ENCODE data around the gene RUVBL1.

RUVBL1 gene

DNA sequence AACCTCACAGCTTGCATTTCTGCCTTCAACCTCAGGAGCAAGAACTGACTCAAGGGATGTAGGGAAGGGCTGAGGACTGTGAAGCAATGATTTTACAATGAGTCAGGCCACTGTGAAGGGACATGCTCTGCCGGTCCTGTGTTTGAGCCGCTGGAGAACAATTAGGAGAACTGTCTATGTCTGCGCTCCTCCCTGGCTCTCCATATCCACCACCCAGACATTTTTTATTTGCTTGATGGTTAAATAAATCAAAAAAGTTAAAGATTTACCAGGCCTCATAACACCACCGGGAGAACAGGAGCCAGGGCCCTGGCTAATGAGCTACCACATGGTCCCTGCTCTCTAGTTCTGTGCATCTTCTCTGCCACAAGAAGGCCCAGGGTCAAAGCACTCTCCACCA is 41.8 kb downstream of the RUVBL1 start:
- FAIRE-seq = no peak

DNA sequence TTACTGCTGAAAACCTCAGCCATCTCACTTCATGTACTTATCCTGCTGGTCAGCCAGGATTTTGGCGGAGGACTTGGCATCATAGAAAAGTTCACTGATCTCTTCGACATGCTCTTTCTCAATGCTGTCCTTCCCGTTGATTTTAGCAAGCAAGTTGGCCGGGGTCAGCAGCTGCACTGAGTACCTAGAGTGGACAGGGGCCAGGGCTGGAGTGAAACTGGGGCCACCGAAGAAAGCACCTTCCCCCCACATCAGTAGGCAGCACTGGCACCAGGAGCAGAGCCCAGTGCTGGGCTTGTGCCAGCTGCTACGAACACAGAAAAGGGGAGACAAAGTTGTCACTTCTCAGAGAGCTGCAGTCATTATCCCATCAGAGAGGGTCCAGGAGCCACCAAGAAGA is 42.4 kb downstream of the RUVBL1 start:
- no peak for FAIRE-seq

DNA sequence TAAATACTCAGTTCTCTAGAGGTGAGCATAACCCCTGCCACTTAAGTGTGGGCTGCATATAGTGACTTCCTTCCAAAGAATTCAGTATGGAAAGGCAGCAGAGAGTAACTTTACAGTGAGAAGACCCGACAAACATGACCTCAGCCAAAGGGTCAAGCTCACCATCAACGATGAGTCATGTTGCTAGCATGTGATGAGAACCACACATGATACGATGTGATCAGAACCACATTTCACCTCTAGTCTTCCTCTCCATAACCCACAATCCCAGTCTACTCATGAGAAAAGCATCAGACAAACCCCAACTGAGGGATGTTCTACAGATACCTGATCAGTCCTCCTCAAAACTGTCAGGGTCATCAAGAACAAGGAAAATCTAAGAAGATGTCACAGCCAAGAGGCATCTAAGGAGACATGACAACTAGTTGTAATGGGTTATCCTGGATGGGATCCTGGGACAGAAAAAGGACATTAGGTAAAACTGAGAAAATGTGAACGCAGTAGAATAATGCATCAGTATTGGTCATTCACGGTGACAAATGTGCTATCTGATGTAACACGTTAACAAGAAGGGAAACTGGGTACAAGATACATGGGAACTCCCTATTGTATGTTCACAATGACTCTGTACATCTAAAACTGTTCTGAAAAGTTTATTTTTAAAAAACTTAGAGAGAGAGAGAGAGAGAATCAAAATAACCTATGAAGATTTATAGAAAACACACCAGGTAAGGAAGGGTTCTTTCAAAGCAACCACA is 43.1 kb downstream of the RUVBL1 start:
- no peak for FAIRE-seq

DNA sequence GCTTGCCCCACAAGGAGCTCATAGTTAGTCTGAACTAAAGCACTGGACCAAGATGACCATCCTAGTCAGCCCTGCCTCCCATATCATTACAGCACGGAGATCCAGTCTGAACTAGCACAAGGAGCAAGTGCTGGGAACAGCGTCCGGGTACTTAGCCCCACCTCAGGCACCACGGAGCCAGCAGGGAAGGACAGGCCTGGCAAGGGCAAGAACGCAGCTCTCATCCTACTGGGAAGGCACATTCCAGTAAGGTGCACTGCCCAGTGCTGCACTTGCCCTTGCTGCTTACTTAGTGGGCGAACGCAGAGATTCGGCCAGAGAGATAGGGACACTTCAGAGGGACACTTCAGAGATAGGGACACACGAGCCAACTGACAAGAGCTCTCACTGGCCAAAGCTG is 43.8 kb downstream of the RUVBL1 start:
- FAIRE-seq = no peak

DNA sequence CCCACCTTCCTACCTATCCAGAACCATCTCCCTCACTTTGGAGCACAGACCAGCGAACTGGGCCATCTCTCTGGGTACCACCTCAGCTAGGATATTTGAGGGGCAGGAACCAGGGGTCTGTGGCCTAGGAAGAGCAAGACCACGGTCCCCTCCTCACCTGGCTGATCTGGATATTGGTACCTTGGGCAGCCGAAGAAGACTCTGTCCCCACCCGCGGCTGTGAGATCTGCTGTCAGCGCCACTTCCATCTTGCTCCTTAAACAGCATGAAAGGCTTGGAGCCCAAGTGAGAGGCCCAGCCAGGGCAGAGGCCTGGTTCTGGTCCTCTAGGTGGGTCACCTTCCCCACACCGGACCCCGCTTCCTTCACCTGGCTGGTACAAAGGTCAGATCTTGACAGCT is 44.7 kb downstream of the RUVBL1 start:
- FAIRE-seq = no peak

DNA sequence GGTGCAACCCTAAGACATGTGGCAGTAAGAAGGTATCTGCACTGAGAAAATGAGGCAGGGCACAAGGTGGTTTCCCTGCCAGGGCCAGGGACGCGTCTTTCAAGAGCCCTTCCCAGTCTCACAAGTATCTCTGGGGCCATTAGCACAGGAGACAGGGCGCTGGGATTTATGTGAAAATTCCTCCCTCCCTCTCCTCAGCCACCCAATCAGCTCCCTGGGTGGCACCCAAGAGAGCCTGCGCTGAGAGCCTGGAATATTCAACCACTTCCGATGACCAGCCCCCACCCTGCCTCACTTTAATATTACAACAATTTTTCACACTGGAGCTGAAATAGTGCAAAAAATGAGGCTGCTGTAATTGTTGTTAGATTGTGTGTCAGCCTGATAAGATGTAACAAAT is 45.3 kb downstream of the RUVBL1 start:
- FAIRE-seq = no peak

DNA sequence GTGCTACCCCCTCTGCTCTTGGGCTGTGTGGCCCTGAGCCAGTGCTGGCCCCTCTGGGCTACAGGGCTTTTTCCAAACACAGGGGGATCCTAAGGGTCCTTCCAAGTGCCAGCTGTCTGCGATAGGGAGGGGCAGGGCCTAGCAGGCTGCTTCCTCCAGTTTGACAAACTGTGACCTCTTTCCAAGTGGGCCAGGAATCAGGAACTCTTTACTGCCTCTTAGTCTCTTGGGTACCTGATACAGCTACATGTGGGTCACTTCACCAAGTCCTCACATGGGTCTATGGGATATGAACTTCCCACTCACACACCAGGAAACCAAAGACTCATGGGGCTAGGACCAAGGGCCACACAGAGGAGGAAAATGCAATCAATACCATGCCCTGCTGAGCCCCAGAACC is 45.9 kb downstream of the RUVBL1 start:
- FAIRE-seq = no peak

DNA sequence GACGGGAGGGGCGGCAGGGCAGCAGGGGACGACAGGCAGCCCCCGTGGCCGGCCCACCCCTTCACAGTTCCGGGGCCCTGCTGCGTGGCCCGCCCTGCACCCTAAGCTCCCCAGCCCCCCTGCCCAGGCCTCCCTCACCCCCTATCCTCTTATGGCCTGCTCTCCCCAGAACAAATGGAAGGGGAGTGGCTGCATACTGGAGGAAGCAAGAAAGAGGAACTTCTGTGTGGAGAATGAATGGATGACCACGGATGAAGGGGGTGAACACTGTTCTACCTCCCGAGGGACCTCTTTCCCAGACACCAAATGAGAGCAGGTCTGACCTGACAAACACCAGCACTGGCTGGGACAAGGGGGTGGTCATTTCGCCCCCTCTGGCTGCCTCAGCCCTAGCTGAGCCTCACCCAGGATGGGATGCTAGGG is 46.4 kb downstream of the RUVBL1 start:
- FAIRE-seq = no peak

DNA sequence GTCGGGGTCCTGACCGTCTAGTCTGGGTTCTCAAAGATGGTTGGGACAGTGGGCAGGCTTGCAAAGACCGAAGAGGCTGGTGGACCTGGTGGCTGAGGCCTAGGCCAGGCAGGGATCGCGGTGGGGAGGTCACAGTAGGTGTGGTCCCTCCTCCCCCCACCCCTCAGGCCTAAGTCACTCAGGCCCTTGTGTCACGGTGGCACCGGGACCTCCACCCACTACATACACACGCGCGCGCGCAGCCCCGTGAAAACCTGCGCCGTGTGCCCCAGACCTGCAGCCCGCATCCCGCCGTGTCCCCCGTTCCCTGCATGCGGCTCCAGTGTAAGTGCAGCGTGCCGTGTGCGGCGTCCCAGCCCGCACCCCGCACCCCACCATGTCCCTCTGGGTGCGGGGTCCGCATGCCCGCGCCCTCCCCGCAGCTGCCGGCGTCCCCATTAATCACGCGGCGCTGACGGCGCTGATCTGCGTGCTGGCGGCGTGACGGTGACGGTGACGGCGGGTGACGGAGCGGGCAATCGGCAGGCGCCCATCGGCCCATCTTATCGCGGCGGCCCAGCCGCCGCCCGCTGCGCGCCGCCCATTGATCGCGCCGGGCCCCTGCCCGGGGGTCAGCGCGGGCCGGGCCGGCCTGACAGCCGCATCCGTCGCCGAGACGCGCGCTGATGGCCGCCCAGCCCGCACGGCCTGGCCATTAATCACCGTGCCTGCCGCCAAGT is 47.0 kb downstream of the RUVBL1 start:
- FAIRE-seq = no peak

DNA sequence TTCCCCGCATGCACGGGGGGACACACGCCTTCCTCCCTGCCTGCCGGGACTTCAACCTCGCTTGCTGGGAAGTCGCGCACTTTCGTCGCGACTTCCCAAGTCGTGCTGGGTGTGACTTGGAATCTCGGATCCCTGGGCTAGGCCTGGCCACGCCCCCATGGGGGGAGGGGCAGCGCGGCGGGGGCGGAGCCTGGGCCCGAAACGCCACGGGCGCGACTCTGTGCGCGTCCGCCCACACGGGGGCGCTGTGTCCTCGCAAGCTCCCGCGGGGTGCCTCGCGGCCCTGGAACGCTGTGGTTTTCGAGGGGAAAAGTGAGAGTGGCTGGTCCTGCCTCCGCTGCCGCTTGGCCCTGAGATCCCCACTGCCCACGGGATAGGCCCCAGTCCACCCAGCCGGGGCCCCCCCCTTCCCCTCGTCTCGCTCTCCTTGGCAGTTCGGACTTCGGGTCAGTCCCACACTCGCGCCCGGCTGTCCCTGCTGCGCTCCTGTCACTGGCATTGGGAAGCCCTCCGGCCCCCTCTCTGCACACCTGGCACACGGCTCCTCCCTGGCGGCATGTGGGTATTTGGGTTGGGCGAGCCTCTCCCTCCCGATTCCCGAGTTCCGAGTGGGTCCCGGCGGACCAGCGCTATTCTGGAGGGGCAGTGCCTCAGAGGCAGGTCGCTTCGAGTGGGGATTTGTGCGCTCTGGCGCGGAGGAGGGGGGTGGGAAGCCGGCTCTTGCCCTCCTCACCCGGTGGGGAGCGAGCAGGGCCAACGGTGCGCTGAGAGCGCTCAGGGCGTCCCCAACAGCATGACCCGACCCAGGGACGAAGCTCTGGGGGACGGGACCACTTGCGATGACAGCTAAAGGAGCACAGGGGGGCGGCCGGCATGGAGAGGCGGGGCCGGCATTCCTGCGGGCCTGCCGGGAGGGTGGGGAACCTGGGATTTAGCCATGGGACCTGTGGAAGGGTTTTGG is 47.8 kb downstream of the RUVBL1 start:
- FAIRE-seq = no peak

DNA sequence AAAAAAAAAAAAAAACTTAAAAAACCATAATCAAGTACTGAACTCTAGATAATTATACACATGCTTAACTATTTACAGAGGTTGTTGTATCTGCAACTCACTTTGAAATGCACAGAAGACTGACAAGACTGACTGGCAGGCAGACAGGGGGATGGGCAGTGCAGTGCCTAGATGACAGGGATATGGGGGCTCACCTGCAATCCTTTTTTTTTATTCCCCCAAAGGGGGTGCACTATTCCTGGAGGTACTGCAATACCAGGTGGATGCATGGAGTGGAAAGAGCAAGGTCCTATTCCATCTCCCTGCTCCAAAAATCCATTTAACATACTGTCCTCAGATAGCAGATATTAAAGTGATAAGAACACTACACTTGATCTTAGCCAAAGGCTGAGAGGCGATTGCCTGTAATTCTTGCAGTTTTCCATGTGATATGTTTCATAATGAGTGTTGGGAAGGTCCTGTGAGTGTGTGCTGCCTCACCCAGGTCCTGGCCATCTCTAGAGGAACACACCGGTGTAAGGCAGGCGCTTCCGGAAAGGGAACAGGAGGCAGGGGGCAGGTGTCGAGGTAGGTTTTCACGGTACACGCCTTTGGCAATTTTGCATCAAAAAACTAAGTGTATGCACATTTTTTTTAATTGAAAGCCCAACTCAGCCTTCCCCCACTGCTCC is 48.6 kb downstream of the RUVBL1 start:
- no peak for FAIRE-seq

DNA sequence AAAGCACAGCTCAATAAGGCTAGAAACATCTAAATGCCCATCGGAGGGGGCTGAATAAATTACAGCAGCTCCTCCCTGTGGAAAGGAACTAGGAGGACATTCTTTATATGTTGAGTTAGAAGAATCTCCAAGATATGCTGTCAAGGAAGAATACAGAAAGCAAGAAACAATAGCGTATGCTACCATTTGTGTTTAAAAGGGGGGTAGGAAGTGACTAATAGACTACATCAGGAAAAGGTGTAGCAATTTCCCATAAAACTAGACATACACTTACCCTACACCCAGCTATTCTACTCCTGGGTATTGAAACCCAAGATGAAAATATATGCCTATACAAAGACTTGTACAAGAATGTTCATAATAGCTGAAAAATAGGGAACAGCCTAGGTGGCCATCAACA is 49.8 kb downstream of the RUVBL1 start:
- no peak for FAIRE-seq

DNA sequence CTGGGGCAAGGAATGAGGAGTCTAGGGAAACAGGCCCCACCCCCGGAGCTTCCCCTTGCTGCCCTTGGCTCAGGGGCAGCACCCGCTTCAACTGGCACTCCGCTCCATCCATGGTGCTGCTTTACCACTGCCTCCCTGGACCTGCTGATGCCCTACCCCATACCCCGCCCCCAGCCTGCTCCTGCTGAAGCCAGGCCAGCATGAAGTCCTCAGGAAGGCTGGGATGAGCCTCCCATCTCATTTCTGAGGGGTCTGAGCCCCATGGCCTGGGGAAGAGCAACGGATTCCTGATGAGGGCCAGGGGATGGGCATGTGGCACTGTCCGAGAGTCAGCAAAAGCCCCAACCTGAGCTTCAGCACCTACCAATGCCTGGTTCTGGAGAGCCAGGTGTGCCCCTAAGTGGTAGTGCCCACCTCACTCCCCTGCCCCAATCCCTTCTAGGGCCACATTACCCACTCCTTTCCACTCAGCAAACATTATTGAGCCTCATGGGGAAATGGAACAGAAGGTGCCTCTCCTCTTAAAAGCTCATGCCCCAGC is 50.4 kb downstream of the RUVBL1 start:
- FAIRE-seq = no peak

DNA sequence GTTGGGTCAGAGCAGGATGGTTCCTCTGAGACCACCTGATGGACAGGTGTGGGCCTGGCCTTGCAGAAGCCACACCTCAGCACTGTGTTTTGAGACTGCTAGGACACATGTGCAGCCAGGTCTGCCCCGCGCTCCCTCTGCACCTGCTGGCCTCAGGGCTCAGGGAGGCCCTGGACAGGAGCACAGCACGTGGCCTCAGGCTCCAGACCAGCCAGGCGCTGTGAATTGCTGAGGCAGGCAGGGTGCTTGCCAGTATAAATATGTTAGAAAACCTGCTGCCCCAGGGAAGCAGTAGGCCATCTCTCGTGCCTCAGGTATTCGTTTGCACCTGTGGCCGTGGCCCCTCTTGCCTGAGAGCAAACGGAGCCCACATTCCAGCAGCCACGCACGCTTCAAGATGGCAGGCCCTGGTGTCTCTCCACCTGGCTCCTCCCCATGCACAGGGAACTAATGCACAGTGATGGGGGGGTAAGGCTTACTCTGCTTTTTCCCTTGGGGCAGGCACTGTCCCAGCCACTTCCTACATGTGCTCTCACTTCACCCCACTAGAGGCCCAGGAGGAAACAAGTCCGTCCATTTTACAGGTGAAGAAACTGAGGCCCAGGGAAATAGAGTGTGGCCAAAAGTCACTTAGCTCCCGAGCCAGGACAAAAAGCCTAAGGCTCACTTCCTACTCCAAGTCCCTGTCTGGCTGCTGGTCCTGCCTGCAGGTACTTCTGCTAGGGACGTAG is 51.0 kb downstream of the RUVBL1 start:
- no peak for FAIRE-seq

DNA sequence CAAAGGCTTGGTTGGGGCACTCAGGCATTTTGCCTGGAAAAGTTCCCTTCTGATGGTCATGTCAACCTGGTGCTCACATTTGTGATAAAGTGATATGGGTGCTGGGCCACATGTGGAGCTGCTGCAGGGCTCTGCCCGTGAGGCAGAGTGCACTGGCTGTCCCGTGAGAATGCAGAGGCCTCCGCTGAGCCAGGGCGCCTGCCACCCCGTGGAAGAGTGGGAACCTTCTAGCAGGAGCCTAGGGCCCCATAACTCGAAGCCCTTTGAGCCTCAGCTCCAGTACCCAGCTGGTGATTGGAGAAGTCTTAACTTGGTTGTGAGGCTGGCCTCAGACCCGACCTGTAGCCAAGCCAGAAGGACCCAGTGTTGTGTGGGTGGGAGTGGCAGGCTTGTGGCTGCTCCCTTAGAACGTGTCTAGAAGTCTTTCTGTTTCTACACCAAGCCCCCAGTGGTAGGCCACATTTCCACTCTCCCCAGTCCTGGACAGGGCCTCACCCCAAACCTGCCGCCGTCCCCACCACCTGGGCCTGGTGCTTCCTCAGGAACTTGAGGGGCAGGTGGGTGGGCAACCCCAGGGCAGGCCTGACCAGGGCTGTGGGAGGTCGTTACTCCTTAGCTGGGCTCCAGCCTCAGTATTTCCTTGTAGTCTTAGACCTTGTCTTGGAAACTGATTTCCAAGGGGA is 51.7 kb downstream of the RUVBL1 start:
- FAIRE-seq = no peak

DNA sequence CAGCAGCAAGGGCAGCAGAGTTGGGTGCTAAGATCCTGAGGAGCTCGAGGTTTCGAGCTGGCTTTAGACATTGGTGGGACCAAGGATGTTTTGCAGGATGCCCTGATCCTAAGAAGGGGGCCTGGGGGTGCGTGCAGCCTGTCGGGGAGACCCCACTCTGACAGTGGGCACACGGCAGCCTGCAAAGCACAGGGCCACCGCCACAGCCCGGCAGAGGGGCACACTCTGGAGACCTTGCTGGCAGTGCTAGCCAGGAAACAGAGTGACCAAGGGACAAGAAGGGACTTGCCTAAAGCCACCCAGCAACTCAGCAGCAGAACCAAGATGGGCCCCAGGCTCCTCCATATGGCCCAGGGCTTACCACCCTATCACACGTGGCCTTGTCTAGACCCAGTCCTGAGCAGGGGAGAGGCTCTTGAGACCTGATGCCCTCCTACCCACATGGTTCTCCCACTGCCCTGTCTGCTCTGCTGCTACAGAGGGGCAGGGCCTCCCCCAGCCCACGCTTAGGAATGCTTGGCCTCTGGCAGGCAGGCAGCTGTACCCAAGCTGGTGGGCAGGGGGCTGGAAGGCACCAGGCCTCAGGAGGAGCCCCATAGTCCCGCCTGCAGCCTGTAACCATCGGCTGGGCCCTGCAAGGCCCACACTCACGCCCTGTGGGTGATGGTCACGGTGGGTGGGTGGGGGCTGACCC is 52.6 kb downstream of the RUVBL1 start:
- FAIRE-seq = no peak

DNA sequence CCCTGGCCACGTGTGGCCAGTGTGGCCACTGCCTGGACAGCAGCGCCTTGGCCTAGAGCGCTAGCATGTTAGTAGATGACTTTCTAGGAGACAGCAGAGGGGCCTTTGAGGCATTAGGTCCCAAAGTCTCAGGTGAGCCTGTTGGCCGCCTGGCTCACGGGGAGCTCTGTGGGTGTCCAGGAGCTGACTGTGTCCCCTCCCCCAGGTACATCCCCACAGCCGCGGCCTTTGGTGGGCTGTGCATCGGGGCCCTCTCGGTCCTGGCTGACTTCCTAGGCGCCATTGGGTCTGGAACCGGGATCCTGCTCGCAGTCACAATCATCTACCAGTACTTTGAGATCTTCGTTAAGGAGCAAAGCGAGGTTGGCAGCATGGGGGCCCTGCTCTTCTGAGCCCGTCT is 54.3 kb downstream of the RUVBL1 start:
- FAIRE-seq = no peak

DNA sequence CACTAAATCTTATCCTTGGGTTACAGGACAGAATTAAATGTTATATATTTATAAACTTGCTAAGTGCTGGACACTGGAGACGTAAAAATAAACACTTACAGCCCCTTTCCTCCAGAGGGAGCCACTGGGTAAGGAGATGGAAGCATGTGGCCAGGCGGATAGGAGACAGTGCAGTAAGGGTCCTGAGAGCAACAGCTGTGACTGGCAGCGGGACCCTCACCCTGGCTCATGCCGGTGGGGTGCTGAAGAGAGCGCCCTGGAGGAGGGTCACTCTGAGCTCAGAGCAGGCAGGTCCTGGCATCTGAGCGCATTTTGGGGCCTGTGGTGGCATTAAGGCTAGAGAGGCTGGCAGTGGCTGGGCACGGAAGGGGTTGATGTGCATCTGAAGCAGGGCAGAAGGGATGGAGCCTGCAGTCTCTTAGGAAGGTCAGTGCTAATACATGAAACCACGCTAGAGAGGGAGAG is 55.4 kb downstream of the RUVBL1 start:
- no peak for FAIRE-seq

DNA sequence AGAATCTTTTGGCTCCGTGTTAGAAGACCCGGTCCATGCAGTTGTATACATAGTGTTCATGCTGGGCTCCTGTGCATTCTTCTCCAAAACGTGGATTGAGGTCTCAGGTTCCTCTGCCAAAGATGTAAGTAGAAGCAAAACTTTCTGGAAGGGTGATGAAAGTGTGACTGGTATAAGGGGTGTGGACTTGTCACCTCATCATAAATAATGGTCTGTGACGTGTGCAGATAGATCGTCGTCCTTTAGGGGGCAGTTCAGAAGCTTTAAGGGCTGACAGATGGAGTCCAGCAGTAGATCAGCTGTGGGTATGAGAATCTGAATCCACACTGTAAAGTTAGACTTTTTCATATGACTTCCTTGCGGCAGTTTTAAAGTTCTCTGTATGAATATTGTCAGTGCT is 56.1 kb downstream of the RUVBL1 start:
- FAIRE-seq = no peak

DNA sequence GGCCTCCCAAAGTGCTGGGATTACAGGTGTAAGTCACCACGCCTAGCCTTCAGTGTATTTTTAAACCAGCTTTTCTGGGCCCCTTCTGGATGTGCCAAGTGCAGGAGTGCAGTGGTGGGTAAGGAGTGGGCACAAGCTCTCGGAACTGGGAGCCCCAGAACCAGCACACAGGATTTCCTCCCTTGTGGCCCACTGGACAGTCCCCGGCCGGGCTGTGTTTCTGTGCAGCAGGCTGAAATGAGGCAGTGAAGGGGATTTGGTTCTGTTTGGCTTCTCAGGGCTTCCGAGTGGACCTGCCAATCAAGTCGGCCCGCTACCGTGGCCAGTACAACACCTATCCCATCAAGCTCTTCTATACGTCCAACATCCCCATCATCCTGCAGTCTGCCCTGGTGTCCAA is 56.9 kb downstream of the RUVBL1 start:
- no peak for FAIRE-seq

DNA sequence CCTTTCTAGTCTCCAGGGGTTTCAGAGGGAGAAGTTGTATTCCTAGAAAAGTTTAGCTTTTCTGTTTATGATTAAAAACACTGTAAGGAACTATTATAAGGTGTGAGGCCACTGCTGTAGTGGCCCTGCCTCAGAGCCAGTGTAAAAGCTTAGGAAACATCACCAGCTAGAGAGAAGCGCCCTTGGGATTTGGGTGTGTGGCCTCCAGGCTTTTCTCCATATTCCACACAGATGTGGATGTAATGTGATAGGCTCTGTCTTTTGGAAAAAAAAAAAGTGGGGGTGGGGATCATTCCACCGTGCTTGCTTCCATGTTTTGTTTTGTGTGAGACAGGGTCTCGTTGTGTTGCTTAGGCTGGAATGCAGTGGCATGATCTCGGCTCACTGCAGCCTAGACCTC is 57.5 kb downstream of the RUVBL1 start:
- FAIRE-seq = no peak

Data from A204.1 (cell line).